Stimulated activated CD8-positive, alpha-beta memory T cell treated with anti-CD3 and anti-CD28 coated beads, Interleukin-7, amount 100 ng/mL, for 4 hours (primary cell): ENCODE results near the gene GALNT10.

ENCODE experiments used
- DNase-seq, 2 donors: peaks; one replicate each; pipeline ENCODE4 v3.0.0-alpha.2; 2020; ENCODE audit warnings: low read depth in 2 of 2

The GALNT10 gene

DNA sequence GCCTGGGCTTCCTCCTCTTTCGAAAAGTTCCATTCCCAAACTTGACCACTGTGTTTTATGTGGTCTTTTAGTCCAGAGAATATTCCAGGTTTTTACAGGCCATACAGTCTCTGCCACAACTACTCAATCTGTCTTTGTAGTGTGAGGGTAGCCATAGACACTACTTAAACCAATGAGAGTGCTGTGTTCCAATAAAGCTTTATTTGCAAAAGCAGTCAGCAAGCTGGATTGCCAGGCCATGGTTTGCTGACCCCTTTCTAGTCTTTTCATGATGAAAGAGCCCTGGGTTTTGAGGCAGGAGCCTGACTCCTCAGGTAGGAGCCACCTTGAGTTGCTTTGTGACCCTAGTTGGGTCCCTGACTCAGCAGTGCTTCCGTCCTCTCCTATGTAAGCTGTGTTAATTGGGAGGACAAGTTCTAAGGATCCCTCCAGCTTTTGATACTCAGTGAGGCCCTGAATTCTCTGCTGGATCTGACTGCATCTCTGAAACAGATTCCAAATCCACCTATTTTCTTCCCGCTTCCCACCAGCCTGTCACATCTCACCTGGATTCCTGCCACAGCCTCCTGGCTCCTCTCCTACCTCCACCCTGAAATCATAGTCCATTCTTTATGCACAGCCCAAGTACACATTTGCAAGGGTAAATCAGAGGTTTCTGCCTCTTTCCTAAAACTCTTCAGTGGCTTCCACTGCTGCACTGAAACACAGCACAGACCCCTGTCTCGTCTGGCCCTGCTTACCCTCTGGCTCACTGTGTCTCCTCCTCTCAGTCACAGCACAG lies 13.5 kb downstream of the GALNT10 start:
- no peak for DNase-seq

DNA sequence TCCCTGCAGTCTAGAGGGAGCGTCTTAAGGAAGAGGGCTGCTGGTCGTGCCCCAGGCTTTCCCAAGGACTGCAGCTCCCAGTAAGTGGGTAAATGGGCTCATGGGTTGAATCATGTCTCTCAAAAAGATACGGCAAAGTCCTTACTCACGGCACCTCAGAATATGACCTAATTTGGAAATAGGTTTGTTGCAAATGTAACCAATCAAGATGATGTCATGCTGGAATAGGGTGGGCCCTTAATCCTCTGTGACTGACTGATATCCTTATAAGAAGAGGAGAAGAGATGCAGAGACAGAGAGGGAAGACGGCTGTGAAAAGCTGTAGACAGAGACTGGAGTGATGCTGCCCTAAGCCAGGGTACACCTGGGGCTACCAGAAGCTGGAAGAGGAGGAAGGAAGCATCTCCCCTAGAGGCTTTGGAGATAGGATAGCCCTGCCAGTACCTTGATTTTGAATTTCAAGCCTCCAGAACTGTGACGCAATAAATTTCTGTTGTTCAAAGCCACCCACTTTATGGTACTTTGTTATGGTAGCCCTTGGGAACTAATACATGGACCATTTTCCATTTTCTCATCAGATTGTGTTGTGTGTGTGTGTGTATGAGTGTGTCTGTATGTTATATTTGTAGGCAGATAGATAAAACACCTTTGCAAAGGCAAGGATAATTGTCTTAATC lies 15.0 kb downstream of the GALNT10 start:
- DNase-seq = no peak

DNA sequence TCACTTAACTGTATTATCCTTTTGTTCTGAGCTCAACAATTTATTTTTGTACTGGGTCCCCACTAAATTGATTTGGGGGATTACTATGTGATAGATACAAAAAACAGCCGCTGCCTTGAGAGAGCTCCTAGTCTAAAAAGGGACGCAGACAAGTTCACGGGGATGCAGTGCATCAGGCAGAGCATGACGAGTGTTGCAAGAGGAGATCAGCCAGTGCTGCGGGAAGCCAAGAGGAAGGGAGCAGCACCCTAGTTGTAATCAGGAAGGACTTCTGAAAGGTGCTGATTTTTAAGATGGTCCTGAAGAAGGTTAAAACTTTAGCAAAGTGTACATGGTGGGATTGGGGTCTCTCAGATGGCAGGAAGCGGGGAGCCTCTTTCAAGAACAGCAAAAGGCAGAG lies 15.8 kb downstream of the GALNT10 start:
- DNase-seq = no peak

DNA sequence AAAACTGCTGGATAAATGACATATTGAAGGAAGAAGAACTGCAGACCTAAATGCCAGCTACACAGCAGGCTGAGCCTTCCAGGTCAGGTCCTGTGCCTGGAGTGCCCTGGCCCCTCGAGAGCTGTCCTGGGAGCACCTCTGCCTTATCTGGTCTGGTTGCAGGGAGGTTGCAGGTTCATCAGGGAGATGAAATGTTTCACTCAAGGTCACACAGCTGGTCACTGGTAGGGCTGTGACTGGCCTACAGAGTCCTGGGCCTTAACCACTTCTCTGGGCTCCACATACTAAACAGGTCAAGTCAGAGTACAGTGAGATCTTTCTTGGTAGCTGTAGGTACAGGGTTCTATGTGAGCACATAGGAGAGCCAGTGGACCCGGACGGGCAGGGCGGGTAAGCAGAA lies 16.7 kb downstream of the GALNT10 start:
- DNase-seq = no peak

DNA sequence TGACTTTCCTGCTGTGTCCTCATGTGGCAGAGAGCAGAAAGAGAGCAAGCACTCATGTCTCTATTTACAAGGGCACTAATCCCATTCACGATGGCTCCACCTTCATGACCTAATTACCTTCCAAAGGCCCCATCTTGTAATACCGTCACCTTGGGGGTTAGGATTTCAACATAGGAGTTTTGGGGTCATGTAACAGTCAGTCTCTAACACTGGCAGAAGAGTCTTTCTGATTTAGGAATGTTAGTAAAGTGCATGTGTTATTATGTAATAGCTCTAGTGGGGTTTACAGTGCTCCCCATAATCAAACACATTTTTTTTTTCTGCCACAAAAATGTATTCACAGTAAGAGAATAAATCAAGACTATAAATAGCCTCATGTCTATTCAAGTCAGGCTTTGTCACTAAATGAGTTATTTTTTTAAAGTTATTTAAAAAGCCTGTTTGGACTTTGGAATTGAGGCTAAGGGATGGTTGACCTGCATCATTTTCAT lies 19.1 kb downstream of the GALNT10 start:
- no peak for DNase-seq

DNA sequence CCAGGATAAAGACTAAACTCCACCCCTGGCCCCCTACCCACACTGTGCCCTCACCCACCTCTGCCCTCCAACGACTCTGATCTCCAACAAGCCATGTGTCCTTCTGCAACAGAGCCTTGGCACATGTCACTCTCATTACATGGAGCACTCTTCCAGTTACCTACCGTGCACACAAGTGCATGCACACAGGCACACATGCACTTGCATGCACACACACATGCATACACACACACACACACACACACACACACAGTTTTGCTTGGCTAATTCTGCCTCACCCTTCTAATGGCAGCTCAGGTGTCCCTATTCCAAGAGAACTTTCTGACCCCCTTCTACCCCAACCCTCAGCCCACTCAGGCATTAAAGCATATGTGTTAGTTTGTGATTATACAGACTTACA lies 19.6 kb downstream of the GALNT10 start:
- no peak for DNase-seq

DNA sequence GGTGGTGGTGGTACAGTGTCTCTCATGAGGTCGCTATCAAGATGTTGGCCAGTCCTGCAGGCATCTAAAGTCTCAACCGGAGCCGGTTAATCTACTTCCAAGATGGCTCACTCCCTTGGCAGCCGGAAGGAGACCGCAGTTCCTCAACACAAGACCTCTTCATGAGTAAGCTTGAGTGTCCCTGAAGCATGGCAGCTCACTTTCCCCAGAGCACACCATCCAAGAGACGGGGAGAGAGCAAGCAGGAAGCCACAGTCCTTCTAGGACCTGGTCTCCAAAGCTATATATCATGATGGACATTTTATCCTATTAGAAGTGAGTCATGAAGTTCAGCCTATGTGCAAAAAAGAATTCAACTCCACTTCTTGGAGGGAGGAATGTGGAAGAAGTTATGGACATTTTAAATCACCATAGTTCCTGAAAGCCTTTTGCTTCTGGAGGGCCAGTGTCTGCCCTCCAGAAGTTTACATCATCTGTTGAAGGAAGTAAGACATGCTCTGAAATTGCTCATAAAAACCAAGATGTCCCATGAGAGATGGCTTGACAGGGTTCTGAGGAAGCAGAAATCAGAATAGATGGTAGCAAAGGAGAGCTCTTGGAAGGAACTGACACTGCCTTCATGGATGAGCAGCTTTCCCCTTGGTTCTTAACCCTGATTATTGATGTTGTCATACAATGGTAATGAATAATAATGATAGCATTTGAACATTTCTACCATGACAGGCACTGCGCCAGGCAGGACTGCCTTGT lies 21.3 kb downstream of the GALNT10 start:
- no peak for DNase-seq

DNA sequence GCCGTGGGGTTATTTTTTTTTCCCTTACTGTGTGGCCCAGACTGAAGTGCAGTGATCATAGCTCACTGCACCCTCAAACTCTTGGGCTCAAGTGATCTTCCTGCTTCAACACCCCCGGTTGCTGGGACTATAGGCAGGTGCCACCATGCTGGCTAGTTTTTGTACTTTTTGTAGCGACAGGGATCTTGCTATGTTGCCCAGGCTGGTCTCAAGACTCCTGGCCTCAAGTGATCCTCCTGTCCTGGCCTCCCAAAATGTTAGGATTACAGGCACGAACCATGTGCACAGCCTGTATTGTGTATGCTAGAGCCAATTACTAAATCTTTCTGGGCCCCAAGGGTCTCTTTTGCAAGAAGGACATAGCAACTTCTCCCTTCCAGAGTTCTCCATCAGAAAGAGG lies 23.1 kb downstream of the GALNT10 start:
- no peak for DNase-seq

DNA sequence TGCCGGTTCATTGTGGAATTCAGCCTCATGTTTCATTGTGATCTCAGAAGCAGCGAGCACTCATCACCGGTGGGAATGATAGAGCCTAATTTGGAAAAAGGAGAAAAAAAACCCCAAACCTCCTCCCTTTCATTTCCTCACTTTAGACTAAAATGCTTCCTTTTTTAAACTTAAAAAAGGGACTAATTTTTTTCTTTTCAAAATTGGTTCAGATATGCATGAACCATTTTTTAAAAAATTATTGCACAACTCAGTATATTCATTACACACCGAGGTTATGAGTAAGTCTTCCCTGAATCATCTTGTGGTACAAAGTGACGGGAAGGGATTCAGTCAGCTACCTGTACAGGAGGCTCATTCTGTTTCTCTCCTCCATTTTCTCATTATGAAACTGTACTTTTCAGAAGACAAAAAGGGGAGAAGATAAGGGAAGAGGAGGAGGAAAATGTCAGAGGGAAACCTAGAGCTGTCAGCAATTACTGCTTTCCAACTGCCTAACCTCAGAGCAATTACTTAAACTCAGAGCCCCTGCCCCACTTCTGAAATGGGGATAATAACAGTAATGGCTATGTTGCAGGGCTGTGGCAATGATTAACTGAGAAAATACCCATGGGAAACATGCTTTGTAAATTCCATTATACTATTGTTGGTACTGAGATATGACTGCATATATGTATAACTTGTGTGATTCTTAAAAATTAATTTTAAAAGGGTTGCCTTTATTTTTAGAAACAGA lies 24.0 kb downstream of the GALNT10 start:
- DNase-seq = no peak

DNA sequence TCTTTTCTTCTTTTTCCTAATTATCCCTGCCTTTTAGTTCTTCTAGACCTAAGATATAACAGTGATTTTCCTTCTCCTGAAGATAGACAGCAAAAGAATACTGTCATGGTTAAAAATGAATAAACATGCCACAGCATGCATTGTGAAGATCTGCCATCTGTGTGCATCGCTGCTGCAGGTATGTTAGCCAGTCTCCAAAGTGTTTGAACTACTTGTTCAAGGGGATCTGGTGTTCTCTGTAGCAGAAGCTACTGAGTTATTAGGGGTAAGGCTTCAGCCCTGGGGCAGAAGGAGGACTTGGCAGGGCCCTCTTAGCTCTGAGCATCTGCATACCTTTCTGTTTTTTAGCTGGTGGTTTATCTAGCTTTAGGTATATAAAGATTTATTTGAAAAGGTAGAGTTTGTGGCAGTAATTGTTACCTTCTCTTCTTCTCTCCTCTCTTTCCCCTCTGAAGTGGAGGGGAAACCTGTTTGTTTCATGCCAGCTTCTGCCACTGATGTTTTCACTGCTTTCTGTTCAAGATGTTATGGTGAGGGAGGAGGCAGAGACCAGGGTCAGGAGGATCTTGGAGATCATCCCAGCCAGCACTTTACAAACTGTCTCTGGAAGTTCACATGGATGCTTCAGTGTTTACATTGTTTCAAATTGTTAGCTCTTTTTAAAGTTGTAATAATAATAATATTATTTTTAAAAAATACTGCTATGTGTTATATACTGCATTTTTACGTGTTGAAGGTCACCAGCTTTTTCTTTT lies 25.2 kb downstream of the GALNT10 start:
- no peak for DNase-seq

DNA sequence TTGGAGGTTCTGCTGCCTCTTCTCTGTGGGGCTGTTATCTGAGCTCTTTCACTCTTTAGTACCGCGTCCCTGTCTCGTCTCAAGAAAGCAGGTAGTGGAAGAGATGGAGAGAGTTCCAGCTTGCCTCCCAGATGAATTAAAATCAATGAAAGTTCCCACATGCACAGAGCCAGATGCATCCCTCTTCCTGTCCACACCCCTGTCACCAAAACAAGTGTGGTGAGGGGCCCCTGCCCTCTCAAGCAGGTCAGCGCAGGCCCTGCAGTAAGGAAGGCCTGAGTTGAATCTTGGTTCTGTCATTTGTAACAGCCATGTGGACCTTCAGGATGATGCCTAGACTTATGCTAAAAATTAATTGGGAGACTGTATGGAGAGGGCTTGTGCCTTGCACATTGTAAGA lies 26.9 kb downstream of the GALNT10 start:
- no peak for DNase-seq

DNA sequence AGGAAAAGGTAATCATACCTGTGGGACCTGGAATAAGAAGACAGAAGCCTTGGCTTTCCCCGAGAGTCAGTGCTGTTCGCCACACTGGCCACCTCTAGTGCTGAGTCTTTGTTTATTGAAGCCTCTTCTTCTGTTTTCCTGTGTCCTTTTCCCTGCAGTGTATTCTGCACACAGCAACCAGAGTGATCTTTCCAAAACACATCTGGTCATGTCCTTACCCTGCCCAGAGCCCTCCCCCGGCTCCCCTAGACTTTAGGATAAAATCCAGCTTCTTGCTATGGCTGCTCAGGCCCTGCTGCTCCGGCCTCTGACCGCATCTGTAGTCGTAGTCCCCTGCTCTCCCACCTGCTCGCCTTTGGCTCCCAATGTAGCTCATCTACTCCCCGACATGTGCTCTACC lies 28.3 kb downstream of the GALNT10 start:
- no peak for DNase-seq

DNA sequence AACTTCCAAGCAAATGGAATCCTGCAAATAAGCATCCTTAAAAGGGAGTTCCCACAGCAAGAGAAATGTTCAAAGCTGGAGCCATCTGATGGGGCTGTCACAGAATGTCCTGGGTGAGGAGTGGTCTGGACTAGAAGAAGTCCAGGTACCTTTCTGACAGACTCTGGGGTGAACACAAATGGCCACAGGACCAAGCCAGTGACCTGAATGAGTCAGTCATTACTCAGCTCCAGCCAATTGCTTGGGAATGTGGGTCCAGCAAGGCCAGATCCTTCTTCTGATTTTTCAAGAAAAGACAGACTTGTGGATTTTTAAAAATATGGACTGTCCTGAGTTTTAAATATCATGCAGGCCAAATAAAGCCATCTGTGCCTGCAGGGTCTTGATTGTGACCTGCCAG lies 30.1 kb downstream of the GALNT10 start:
- DNase-seq = no peak

DNA sequence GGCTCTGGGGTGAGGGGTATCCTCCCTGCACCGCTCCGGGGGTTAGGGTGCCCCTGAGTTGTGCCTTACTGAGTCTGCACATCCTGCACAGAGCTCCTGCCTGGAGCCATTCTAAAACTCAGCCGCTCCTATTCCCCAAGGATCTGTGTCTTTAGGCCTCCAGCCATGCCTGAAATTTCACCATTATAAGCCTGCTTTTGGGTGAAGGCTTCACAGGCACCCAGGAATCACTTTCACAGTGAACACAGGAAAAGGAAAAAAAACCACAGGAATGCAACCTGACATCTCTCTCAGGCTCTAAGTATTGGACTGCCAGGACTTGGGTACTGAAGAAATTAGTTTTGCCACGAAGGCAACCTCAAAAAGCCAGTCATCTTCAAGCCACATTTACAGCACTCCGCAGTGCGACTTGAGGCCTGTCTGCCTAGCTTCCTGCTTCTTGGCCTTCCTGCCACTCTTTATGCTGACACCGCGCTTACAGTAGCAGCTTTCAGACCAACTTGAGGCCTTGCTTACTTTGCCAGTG lies 30.9 kb downstream of the GALNT10 start:
- peak; percentile 26 to 34 for DNase-seq

DNA sequence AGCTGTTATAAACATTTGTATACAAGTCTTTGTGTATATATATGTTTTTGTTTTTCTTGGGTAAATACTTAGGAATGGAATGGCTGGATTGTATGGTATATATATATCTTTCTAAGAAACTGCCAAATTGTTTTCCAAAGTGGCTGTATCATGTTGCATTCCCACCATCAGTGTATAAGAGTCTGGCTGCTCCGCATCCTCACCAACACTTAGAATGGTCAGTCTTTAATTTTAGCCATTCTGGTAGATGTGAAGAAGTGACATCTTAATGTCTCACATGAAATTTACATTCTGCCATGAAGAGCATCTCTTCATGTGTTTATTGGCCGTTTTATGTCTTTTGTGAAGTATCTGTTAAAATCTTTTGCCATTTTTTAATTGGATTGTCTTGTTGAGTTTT lies 31.9 kb downstream of the GALNT10 start:
- no peak for DNase-seq

DNA sequence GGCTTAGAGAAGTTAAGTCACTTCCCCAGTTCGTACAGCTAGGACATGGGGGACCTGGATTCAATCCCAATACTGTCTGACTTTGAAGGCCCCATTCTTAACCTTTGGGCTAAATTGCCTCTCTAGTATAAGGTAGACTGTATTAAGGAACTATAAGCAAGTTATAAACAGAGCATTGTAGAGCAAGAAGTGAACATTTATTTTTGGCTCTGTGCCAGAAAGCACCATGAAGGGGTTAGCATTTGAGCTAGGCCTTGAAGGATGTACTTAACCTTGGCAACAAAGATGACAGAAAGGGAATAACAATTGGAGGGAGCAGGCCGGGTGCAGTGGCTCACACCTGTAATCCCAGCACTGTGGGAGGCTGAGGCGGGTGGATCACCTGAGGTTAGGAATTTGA lies 32.8 kb downstream of the GALNT10 start:
- no peak for DNase-seq

DNA sequence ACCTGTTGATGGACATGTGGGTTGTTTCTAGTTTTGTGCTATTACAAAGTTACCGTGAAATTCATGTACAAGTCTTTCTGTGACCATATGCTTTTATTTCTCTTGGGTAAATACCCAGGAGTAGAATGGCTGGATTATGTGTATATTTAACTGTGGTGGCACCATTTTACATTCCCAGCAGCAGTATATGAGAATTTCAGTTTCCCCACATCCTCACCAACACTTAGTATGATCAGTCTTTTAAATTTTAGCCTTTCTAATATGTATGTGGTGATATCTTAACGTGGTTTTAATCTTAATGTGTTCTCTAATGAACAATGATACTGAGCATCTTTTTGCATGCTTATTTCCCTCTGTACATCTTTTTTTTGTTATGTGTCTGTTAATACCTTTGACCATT lies 36.6 kb downstream of the GALNT10 start:
- DNase-seq = no peak

DNA sequence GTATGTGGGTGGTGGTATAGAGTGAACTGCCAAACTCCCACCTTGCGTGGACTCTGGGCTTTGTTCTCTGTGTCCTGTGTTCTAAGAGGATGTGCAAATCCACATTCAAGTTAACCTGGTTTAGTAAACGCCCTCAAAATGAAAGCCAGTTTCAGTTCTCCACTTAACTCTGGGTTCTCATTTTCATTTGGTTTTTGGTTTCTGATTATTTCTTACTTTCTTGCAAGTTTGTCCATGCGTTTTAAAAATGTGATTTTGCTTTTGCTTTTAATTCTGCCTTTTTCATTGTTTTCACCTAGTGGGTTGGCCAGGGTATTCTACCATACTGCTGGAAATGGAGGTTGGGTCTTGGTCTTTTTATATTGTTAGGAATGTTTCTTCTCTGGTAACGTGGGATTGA lies 38.2 kb downstream of the GALNT10 start:
- no peak for DNase-seq

DNA sequence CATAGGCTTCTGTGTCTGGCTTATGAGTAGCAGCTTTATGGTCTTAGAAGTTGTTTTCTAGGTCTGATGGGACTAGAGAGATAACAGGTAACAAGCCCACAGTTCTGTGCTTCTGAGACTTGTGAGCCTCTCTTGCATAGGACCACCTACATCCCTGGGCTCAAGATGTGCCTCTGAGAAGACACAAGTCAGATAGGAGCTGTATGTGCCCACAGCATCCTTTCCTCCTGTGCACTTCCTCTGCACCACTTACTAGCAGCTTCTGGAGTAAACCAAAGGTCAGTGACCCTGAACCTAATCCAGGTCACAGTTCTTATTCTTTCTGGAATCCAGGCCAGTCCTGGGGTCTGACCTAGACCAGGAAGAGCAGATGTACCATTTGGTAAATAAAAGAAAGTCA lies 40.0 kb downstream of the GALNT10 start:
- DNase-seq = no peak

DNA sequence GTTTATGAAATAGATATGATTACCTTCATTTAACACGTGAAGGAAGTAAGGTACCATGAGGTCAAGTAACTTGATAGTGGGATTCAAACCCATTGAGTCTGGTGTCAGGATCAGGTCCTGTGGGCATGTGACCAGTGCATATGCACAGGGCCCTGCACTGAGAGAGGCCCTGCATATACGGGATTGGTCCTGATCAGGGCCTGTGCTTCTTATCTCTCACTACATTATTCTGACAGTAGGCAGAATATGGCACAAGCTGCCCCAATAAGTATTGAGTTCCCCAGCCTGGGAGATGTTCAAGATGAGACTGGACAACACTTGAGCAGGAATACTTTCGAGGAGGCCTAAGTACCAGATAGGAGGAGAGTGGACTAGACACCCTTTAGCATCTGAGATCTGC lies 44.0 kb downstream of the GALNT10 start:
- DNase-seq = no peak

DNA sequence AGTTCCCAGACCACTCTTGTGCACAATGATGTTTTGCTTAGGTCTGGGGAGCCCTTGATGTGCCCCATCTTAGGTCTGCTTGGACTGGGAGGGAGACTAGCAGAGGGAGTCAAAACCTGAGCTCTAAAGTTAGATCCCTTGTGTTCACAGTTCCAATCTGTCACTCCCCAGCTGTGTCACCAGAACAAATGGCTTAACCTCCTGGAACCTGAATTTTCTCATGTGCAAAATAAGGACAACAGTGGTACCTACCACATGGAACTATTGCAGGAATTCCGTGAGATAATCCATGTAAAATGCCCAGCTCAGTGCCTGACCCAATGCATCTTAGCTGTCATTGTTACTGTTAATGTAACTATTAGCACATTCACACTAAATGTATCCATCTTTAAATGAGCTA lies 45.5 kb downstream of the GALNT10 start:
- DNase-seq = no peak
